Activated effector memory CD4-positive, alpha-beta T cell treated with anti-CD3 and anti-CD28 coated beads, Interleukin-2, amount 50 U/mL, for 16 hours (primary cell): ENCODE results near the gene GET4.

Source experiments
- DNase-seq: peaks from one replicate; pipeline ENCODE4 v3.0.0-alpha.2; 2020

The GET4 gene

DNA sequence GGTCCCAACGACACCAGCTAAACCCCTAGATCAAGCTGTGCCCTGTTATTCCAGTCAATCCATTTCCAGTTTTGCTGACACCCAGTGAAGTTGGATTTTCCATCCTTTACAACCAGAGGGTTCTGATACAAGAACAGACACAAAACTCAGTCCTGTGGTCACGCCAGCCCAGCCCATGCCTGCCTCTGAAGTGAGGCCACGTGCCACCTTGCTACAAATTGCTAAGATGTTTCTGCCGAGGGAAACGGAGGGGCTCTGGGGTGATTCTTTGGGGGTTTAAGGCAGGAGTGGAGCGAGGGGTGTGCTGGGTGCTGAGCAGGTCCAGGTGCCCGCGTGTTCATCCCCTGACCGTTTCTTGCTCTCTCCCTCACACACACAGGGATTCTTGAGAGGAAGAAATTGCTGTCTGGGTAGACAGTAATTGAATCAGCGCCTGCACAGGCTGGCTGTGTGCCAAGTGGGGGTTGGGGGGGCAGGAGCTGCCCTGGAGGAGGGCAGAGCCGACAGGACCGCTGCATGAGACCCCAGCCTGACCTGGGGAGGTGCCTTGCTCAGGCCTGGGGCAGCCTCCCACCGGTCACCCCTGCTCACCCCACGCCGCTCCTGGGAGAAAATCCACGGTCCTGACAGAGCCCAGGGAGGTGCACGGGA is 40.1 kb downstream of the GET4 start:
- peak; percentile 58 for DNase-seq

GRCh38 chr7:917255-918117 is 41.1 kb downstream of the GET4 start:
- peak; percentile 46 for DNase-seq

GRCh38 chr7:918118-918425 is 41.7 kb downstream of the GET4 start:
- peak; percentile 54 for DNase-seq

DNA sequence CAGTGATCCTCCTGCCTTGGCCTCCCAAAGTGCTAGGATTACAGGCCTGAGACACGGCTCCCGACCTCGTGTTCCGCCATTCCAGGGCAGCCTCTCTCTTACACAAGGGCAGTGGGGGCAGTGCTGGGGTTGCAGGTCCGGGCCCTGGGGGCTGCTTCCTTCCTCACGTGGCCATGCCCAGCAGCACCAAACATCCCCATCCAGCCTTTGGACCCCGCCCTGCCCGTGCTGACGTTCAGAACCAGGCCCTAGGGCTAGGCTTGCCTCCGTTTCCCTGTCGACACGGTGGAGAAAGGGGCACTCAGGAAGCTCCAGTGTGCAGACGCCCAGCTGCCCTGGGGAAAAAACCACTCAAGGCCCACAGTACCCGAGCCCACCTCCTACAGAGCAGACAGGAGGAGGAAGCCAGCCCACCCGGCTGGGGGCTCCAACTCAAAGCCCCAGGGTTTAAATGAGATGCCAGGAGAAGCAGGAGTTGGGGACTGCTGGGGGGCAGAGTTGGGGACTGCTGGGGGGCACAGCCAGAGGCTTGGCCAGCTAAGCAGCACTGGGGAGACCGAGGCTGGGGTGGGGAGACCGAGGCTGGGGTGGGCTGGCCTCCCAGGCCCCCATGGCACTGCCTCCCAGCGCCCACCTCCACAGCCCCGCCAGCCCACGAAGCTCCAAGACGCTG is 42.2 kb downstream of the GET4 start:
- peak; percentile 61 for DNase-seq

- DNase-seq = peak; percentile 34
These were observed 42.7 kb downstream of the GET4 start for GRCh38 chr7:919114-919442.

DNA sequence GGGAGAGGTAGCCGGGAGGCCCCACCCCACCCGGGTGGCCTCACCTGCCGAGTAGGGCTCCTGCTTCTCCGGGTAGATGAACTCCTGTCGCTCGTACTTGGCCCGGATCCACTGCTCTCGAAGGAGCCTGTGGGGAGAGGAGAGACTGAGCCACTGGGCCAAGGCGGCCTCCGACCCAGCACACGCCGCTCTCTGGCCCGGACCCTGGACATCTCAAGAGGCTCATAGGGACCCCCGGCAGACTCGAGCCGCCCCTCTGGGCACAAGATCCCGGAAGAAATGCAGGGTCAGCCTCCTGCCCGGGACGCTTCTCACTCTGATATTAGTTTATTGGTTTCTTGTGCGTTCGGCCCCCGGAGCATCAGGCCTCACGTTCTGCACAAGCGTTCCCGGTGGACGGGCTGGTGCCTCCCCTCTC is 43.6 kb downstream of the GET4 start:
- DNase-seq = no peak

DNA sequence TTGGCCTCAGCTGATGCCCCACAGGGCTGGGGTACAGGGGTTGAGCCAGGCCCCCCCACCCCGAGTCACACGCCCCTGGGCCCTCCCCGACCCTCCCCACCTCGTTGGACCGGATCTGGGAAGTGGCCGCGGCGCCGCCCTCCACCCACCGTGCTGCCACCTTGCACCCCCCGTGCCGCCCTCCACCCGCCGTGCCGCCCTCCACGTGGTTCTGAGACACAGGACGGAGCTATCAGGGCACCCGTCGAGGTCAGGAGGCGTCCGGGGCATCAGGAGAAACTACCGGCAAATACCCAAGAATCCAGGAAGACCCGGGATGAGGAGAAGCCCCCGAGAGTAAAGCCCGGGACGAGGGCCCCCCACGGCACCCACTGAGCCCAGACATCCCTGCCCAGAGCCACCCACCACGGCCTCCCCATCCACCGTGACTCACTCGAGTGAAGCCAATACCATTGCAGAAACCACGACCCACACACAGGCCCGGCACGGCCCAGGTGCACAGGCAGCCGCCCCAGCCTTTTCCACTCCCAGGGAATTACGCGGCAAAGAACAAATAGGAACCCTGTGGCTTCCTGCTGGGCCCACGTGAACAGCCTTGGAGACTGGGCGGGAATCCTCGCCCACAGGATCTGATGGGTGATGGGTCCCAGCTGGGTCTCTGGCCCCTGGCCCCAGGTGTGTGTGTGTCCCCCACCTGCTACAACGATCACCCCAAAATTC is 44.2 kb downstream of the GET4 start:
- peak; percentile 74 for DNase-seq

DNA sequence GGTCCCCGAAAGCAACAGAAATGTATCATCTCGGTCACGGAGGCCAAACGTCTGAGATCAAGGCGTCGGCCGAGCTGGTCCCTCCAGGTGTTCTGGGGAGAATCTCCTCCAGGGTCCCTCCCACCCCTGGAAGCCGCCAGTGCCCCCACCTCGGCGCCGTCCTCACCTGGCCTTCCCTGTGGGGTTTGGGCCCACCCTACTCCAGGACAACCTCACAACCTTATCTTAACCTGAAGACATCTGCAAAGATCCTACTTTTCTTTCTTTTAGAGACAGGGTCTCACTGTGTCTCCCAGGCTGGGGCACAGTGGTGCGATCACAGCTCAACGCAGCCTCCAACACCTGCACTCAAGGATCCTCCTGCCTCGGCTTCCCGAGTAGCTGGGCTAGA is 44.7 kb downstream of the GET4 start:
- DNase-seq = no peak

- peak; percentile 71 for DNase-seq
These were observed 45.4 kb downstream of the GET4 start for GRCh38 chr7:921581-922333.

DNA sequence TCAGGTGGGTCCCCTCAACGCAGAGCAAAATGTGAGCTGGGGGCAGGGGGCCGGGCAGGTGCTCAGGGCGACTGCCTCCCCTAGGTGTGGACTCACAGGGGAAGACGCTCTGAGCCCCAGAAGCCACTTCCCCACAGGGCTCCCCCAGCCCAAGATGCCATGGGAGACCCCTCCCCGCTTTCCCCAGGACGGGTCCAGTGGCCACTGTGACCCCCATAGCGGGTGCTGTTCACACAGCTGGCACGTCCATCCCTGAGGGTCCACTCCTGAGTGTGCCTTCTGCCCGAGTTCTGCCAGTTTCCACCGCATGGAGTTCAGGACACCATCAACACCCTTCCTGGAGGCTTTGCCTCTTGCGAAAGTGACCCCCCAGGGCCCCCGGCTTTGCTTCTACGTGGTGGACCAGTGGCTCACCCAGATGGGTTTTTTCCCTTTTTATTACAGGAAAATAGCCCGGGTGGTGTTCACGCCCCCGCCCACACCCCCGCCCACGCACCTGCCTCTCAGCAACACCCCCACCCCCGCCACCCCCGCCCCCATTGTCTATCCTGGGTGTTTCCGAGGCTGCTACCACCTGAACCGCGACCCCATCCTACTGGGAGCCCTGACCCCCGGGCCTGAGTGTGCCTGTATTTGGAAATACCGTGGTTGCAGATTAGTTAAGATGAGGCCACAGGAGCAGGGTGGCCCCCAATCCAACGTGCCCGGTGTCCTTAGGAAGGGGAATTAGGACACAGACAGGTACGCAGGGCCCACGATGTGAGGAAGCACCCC is 46.2 kb downstream of the GET4 start:
- peak; percentile 79 for DNase-seq

DNA sequence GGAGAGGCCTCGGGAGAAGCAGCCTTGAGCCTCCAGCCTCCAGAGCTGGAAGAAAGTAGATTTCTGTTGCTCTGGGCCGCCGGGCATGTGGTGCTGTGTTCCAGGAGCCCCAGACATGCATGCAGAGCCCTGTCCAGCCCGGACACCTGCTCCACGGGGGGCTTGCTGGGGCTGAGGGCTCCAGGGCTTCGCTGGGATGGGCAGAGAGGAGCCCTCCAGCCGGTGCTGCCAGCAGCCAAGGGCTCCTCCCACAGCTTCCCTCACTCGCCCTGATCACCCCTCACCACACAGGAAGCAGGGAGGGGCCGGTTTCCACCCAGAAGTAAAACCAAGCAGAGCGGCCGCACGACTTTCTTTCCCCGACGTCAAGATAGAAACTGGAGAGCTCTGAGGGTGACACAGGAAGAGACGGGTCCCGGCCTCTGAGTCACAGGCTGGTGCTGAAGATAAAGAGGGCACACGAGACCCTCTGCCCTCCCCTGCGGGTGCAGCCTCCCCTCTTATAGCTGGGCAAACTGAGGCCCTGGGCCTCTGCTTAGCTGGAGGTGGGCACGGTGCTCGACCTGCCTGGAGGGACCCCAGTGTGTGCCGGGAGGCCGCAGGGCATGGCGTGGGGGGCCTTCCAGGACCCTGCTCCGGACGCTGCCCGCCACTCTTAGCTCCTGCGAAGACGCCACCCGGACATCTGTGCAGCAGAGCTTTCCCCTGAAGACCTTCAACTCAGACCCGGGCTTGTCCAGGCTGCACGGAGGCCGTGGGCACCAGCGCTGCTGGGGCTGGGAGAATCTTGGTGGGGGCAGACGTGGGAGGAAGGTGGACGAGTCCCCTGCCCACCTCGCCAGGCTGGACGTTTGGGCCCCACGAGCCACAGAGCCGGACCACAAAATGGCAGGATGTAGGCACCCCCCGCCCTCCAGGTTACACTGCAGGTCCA is 47.0 kb downstream of the GET4 start:
- DNase-seq = peak; percentile 97

- peak; percentile 53 for DNase-seq
These were observed 47.7 kb downstream of the GET4 start for GRCh38 chr7:924042-924441.

DNA sequence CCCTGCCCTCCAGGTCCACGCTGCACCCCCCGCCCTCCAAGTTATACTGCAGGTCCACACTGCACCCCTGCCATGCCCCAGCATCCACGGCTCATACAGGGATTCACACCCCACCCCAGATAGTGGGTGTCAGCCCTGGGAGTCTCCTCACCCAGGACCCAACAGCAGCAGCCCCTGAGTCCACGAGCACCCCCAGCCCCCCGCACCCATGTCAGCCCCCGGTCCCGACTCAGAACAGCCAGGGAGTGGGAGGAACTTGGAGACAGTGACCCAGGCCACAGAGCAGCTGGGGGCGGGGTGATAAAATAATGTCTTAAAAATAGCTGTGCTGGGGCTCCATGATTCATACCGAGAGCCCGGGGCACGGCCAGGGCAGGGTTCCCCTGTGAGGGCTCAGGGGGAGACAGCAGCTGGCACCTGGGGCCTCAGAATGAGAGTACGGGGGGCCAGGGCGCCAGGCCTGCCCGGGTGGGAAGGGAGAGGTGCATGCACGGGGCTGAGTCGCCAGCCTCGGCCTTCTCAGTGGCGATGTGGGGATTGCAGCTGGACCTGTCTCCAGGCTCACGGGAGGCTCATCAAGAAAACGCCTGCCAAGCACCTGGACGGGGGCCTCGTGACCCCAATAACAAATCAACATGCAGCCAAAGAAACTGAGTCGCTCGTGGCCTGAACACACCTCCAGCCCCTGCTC is 48.3 kb downstream of the GET4 start:
- DNase-seq = peak; percentile 88

DNA sequence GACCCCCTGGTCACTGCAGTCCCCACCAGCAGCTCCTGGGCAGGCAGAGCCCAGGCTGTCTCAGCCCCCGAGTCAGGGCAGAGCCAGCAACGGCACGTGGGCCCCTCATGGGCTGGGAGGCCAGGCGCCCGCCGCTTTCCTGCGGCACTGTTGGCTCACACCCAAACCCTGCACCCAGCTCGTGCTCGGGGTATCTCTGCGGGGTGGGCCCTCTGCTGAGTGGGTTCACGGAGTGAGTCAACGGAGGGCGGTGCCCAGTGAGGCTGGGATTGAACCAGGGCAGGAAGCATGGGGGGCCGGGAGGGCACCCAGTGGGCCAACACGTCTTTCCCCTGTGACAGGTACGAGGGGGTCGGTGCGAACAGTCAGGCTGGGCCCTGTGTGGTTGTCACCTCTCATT is 49.2 kb downstream of the GET4 start:
- DNase-seq = peak; percentile 68

- peak; percentile 61 for DNase-seq
These were observed 50.0 kb downstream of the GET4 start for GRCh38 chr7:926061-927030.

- peak; percentile 58 for DNase-seq
These were observed 50.8 kb downstream of the GET4 start for GRCh38 chr7:927031-927671.

DNA sequence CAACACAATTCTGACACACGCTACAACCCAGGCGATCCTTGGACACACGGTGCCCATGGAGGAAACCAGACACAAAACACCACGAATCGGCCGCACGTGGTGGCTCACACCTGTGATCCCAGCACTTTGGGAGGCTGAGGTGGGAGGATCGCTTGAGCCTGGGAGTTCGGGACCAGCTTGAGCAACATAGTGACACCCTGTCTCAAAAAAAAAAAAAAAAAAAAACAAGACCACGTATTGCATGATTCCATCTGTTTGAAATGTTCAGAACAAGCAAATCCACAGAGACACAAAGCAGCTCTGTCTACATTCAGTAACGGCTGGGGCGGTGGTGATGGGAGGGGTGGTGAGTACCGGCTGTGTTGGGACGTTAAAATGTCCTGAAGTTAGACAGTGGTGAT is 53.0 kb downstream of the GET4 start:
- DNase-seq = peak; percentile 27
